OCI-LY7 (cell line): ENCODE data around the gene UMPS. TPM values are rescaled to one million over a fixed set of nuclear protein-coding genes. Genes with fewer than 3 reads are reported as not detected.
"Not testable (repeated sequence)": the region's sequence is repeated elsewhere in the genome, so short reads cannot be mapped to it uniquely, and the experiment has no call there.

Experiments
- BruUV-seq: library from RNA; stranded (reverse); fragments of 400-500 nt; replicated peaks from 2 replicates; lab custom pipeline; 2021; lab: Mats Ljungman, UMichigan
- CTCF ChIA-PET: fragments of 300-600 bp; sonication (Branson Sonifier 250); formaldehyde crosslinking; loops from one replicate; lab custom pipeline; 2022; ENCODE audit warnings: antibody characterized with exemption; ENCODE audit not compliant: unreplicated experiment; lab: Charles Lee
- POLR2A ChIA-PET: fragments of 300-600 bp; sonication (Branson Sonifier 250); formaldehyde crosslinking; loops from one replicate; lab custom pipeline; 2022; ENCODE audit warnings: antibody characterized with exemption; lab: Charles Lee
- DNase-seq: peaks from one replicate; pipeline ENCODE4 v3.0.0-alpha.2; 2015; ENCODE audit warnings: low spot score
- H2AFZ ChIP-seq: fragments of 200-600 bp; sonication (generic), shearing (Covaris generic); 2 replicates; pipeline ENCODE4 v1.6.1; 2014; ENCODE audit warnings: mild to moderate bottlenecking, antibody characterized with exemption, low read length, moderate library complexity
- H3K27ac ChIP-seq: fragments of 200-600 bp; sonication (generic); 2 replicates; pipeline ENCODE4 v1.5.1; 2014; ENCODE audit warnings: mixed run types, low read depth, mild to moderate bottlenecking, moderate library complexity, low read length, inconsistent platforms; ENCODE audit not compliant: poor library complexity, severe bottlenecking
- H3K36me3 ChIP-seq: fragments of 200-600 bp; sonication (generic); 2 replicates; pipeline ENCODE4 v1.6.1; 2014; ENCODE audit warnings: mild to moderate bottlenecking, antibody characterized with exemption, low read length, moderate library complexity, mixed read lengths; ENCODE audit not compliant: insufficient read depth
- H3K4me1 ChIP-seq: fragments of 200-600 bp; sonication (generic); 2 replicates; pipeline ENCODE4 v1.5.1; 2014; ENCODE audit warnings: mild to moderate bottlenecking, low read length; ENCODE audit not compliant: insufficient read depth, poor library complexity, severe bottlenecking
- H3K4me2 ChIP-seq: fragments of 200-600 bp; sonication (generic); 2 replicates; pipeline ENCODE4 v1.6.1; 2014; ENCODE audit warnings: mild to moderate bottlenecking, low read length
- H3K4me3 ChIP-seq: fragments of 200-600 bp; sonication (generic); 2 replicates; pipeline ENCODE4 v1.5.1; 2014; ENCODE audit warnings: mild to moderate bottlenecking, low read depth, low read length; ENCODE audit not compliant: poor library complexity, severe bottlenecking
- H3K79me2 ChIP-seq: fragments of 200-600 bp; sonication (generic); 2 replicates; pipeline ENCODE4 v1.6.1; 2016; ENCODE audit warnings: low read depth, mild to moderate bottlenecking, low read length, moderate library complexity, mixed read lengths; ENCODE audit not compliant: insufficient read depth
- H3K9me2 ChIP-seq: fragments of 200-600 bp; sonication (generic); 2 replicates; pipeline ENCODE4 v1.6.1; 2016; ENCODE audit warnings: mild to moderate bottlenecking, low read length, mixed read lengths; ENCODE audit not compliant: insufficient read depth
- H3K9me3 ChIP-seq: fragments of 200-600 bp; sonication (generic); 2 replicates; pipeline ENCODE4 v1.6.1; 2014; ENCODE audit warnings: mild to moderate bottlenecking, mixed run types, low read length, mixed read lengths
- H4K20me1 ChIP-seq: fragments of 200-600 bp; sonication (generic); 2 replicates; pipeline ENCODE4 v1.6.1; 2014; ENCODE audit warnings: mild to moderate bottlenecking, antibody characterized with exemption, low read length, moderate library complexity, mixed read lengths; ENCODE audit not compliant: insufficient read depth
- CTCF ChIP-seq: fragments of 200-600 bp; sonication (generic); conservative IDR thresholded peaks from 2 replicates; pipeline ENCODE4 v1.5.1; 2014; ENCODE audit warnings: mild to moderate bottlenecking, antibody characterized with exemption, low read length, moderate library complexity, mixed read lengths
- EZH2phosphoT487 ChIP-seq: fragments of 200-600 bp; sonication (generic); IDR thresholded peaks from 2 replicates; pipeline ENCODE4 v1.6.1; 2018; ENCODE audit warnings: low read depth, borderline replicate concordance, mild to moderate bottlenecking, mixed run types, antibody characterized with exemption, low read length, moderate library complexity, mixed read lengths
- intact Hi-C: fragments of 100-400 bp; cut with micrococcal nuclease; formaldehyde crosslinking; loops from one replicate; pipeline ENCODE4 v1.10.0; 2022; ENCODE audit not compliant: unreplicated experiment
- total RNA-seq, 2 experiments: library from RNA; depleted of rRNA in 1 of 2; stranded (reverse); fragments of >200 nt in 1 of 2; shearing (Covaris generic) in 1 of 2; gene quantifications; 2 replicates each; pipeline ENCODE4 v1.2.3, GENCODE V29; 2014 to 2022

UMPS gene
- total RNA-seq, 2 experiments from 2014 or later = 24.8 to 62.7 TPM

DNA sequence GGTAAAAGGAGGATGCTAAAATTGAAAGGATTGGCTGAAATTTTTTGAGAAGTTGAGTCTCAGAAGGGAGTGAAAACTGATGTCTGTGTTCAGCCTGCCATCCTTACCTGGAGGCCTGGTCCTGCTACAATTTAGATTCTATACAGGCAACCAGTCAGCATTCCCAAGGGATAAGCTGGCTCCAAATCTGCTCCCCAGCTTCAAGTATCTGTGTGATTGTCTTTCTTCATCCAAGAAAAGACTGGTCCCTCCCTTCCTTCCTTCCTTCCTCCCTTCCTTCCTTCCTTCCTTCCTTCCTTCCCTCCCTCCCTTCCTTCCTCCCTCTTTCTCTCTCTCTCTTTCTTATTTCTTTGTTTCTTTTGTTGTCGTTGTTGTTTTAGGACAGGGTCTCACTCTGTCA lies 24.7 kb upstream of the UMPS start:
- ChIA-PET POLR2A (interaction anchor here (0.6 kb wide), 1 partner anchor 165 kb away, joined by 6 read pairs; no protein-coding TSS in a partner anchor), CTCF (no interaction called here)
- no peak for DNase-seq

DNA sequence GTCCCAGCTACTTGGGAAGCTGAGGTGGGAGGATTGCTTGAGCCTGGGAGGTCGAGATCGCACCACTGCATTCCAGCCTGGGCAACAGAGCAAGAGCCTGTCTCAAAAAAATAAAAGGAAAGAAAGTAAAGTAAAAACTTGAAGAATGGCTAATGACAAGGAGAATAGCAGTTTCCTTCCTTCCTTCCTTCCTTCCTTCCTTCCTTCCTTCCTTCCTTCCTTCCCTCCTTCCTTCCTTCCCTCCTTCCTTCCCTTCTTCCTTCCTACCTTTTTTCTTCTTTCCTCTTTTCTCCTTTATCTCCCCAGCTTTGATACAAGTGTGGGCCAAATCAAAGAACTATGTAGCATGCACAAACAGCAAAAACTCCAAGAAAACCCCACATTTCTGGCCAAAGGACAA lies 23.0 kb upstream of the UMPS start:
- CTCF ChIA-PET, H3K79me2 ChIP-seq, H3K4me3 ChIP-seq, intact Hi-C loops, H4K20me1 ChIP-seq, H2AFZ ChIP-seq, H3K27ac ChIP-seq, H3K4me2 ChIP-seq, H3K36me3 ChIP-seq, DNase-seq, H3K9me3 ChIP-seq, BruUV-seq, H3K4me1 ChIP-seq, H3K9me2 ChIP-seq: not testable (repeated sequence)
- POLR2A ChIA-PET = interaction anchor here (0.6 to 0.7 kb wide), 3 partner anchors 20 to 776 kb away, joined by 3 to 8 read pairs (median 5); no protein-coding TSS in a partner anchor

More for the DNA sequence above, 24.7 kb upstream of the UMPS start:
- Histone ChIP-seq H4K20me1 (no peaks in the 10 kb centered on the region), H3K4me2 (no peak overlapping the region), H3K4me1 (no peaks in the 10 kb centered on the region), H3K79me2 (no peaks in the 10 kb centered on the region), H3K9me2 (no peaks in the 10 kb centered on the region), H3K27ac (no peak overlapping the region), H3K36me3 (no peaks in the 10 kb centered on the region), H3K9me3 (no peaks in the 10 kb centered on the region), H2AFZ (no peak overlapping the region), H3K4me3 (no peak overlapping the region)
- BruUV-seq = no TSS peak
- no peak for TF ChIP-seq CTCF
- no peak for TF ChIP-seq EZH2phosphoT487
- intact Hi-C loops = no loop called here

DNA sequence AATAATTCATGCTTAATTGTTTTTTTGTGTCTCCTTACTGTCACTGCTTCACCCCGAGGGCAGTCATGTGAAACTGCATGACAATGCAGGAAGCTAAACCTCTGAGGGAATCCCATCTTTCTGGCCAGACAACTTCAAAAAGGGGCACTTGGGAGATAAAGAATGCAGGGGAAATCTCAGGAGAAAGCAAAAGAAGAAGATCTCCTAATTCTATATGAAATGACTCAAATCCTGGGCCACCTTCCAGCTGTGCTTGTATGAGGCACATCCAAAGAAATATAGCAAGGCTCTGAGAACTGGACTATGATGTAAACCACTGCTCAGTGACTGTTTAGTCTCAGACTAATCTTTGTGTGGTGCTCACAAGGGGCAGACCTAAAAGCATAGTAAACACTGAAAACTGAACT lies 22.6 kb upstream of the UMPS start:
- H2AFZ ChIP-seq = no peak overlapping the region
- no peak for DNase-seq
- no peaks in the 10 kb centered on the region for H3K79me2 ChIP-seq
- intact Hi-C loops = no loop called here
- no TSS peak for BruUV-seq
- ChIA-PET CTCF (no interaction called here), POLR2A (interaction anchor here (0.6 to 0.7 kb wide), 3 partner anchors 21 to 776 kb away, joined by 3 to 8 read pairs (median 5); no protein-coding TSS in a partner anchor)
- no peak overlapping the region for H3K27ac ChIP-seq
- H3K9me2 ChIP-seq = no peaks in the 10 kb centered on the region
- no peaks in the 10 kb centered on the region for H4K20me1 ChIP-seq
- no peaks in the 10 kb centered on the region for H3K9me3 ChIP-seq
- TF ChIP-seq CTCF (no peak), EZH2phosphoT487 (no peak)
- H3K4me3 ChIP-seq = no peak overlapping the region
- H3K4me2 ChIP-seq = no peak overlapping the region
- no peaks in the 10 kb centered on the region for H3K36me3 ChIP-seq
- H3K4me1 ChIP-seq = no peaks in the 10 kb centered on the region
